ENCODE results near the gene HIPK4. TPM values are rescaled to one million over a fixed set of nuclear protein-coding genes. Genes with fewer than 3 reads are reported as not detected.

Gene HIPK4
- total RNA-seq, 1 experiment from 2014 or later: 0.15 TPM

DNA sequence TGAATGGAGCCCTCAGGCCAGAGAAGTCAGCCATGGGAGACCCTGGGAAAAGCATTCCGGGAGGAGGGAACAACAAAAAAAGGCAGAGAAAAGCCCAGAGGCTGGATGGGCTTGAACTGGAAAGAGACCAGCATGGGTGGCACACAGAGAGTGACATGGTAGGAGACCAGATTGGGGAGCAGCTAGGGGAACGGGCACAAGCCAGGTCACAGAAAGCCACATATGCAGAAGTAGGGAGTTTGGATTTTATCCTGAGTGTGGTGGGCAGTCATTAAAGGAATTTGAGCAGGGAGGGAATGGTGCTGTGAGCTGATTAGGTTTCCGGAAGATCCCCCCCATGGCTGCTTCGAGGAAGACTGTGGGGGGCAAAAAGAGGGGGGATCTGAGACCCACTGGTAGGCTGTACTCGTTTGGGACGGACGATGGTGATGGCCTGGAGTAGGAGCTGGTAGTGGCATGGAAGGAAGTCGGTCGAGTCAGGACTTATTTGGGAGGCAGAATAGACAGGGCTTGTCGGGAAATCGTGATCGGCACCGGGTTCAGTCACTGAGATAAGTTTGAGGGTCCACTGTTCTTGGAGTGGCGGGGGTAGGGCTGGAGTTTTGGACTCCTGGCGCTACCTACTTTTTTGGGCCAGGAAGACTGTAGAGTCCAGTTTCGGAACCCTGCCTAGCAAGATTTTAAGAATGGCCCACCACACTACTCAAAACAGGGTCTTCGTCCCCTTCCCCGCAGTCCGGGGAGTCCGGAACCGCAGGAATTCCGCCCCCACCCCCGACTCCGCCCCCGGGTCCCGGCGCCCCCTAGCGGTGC, 34.9 kb upstream of the HIPK4 start:
- peak; percentile 37 for DNase-seq (ENCODE audit: low spot score)
- Histone ChIP-seq H3K4me1 (ENCODE audit: insufficient read depth, low read length, poor library complexity, severe bottlenecking) (peaks cover 6% of the 10 kb centered on the region), H3K27me3 (replicated peaks; ENCODE audit: insufficient read depth, low read depth, low read length, poor library complexity) (no peaks in the 10 kb centered on the region), H3K9me3 (ENCODE audit: low read depth, low read length, poor library complexity, severe bottlenecking) (no peaks in the 10 kb centered on the region), H3K36me3 (ENCODE audit: insufficient read depth, low read length, poor library complexity, severe bottlenecking) (peaks cover 10% of the 10 kb centered on the region), H3K4me3 (ENCODE audit: low read depth, low read length, poor library complexity, severe bottlenecking) (peak overlapping the region; percentile 68), H3K27ac (ENCODE audit: low read depth, low read length, poor library complexity, severe bottlenecking) (peak overlapping the region; percentile 91)
- no TSS peak for BruUV-seq (replicated peaks)
- TF ChIP-seq, protein P1, sequence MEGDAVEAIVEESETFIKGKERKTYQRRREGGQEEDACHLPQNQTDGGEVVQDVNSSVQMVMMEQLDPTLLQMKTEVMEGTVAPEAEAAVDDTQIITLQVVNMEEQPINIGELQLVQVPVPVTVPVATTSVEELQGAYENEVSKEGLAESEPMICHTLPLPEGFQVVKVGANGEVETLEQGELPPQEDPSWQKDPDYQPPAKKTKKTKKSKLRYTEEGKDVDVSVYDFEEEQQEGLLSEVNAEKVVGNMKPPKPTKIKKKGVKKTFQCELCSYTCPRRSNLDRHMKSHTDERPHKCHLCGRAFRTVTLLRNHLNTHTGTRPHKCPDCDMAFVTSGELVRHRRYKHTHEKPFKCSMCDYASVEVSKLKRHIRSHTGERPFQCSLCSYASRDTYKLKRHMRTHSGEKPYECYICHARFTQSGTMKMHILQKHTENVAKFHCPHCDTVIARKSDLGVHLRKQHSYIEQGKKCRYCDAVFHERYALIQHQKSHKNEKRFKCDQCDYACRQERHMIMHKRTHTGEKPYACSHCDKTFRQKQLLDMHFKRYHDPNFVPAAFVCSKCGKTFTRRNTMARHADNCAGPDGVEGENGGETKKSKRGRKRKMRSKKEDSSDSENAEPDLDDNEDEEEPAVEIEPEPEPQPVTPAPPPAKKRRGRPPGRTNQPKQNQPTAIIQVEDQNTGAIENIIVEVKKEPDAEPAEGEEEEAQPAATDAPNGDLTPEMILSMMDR (conservative IDR thresholded peaks at IDR 0.05; ENCODE audit: low read depth, low read length): no peak
- no peak for TF ChIP-seq EZH2 (IDR thresholded peaks at IDR 0.05; ENCODE audit: borderline replicate concordance, low read depth, low read length, poor library complexity, severe bottlenecking)
- POLR2A ChIA-PET (ENCODE audit: low non-redundant PET): no interaction called here
- intact Hi-C loops (cut with micrococcal nuclease; ENCODE audit: unreplicated experiment): loop anchor here (5.0 kb wide), 2 partner anchors 97 to 123 kb away; no protein-coding TSS in a partner anchor
- CTCF ChIA-PET: no interaction called here

DNA sequence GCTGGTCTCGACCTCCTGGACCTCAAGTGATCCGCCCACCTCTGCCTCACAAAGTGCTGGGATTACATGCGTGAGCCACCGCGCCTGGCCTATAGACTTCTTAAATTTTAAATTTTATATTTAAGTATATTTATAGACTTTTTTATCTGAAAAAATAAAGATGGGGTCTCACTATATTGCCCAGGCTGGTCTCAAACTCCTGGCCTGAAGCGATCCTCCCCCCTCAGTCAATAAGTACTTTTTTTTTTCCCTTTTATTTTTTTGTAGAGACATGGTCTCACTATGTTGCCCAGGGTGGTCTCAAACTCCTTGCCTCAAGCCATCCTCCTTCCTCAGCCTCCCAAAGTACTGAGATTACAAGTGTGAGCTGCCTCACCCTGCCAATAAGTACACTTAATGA, 34.0 kb upstream of the HIPK4 start:
- CTCF ChIA-PET: no interaction called here
- no peak overlapping the region for H3K27ac ChIP-seq (ENCODE audit: low read depth, low read length, poor library complexity, severe bottlenecking)
- H3K9me3 ChIP-seq (ENCODE audit: low read depth, low read length, poor library complexity, severe bottlenecking): no peaks in the 10 kb centered on the region
- peaks cover 6% of the 10 kb centered on the region for H3K4me1 ChIP-seq (ENCODE audit: insufficient read depth, low read length, poor library complexity, severe bottlenecking)
- H3K4me3 ChIP-seq (ENCODE audit: low read depth, low read length, poor library complexity, severe bottlenecking): no peak overlapping the region
- TF ChIP-seq EZH2 (IDR thresholded peaks at IDR 0.05; ENCODE audit: borderline replicate concordance, low read depth, low read length, poor library complexity, severe bottlenecking): no peak
- TF ChIP-seq, protein P1 (conservative IDR thresholded peaks at IDR 0.05; ENCODE audit: low read depth, low read length): no peak
- intact Hi-C loops (cut with micrococcal nuclease; ENCODE audit: unreplicated experiment): no loop called here
- DNase-seq (ENCODE audit: low spot score): no peak
- no peaks in the 10 kb centered on the region for H3K27me3 ChIP-seq (replicated peaks; ENCODE audit: insufficient read depth, low read depth, low read length, poor library complexity)
- POLR2A ChIA-PET (ENCODE audit: low non-redundant PET): no interaction called here
- peaks cover 10% of the 10 kb centered on the region for H3K36me3 ChIP-seq (ENCODE audit: insufficient read depth, low read length, poor library complexity, severe bottlenecking)
- BruUV-seq (replicated peaks): no TSS peak

DNA sequence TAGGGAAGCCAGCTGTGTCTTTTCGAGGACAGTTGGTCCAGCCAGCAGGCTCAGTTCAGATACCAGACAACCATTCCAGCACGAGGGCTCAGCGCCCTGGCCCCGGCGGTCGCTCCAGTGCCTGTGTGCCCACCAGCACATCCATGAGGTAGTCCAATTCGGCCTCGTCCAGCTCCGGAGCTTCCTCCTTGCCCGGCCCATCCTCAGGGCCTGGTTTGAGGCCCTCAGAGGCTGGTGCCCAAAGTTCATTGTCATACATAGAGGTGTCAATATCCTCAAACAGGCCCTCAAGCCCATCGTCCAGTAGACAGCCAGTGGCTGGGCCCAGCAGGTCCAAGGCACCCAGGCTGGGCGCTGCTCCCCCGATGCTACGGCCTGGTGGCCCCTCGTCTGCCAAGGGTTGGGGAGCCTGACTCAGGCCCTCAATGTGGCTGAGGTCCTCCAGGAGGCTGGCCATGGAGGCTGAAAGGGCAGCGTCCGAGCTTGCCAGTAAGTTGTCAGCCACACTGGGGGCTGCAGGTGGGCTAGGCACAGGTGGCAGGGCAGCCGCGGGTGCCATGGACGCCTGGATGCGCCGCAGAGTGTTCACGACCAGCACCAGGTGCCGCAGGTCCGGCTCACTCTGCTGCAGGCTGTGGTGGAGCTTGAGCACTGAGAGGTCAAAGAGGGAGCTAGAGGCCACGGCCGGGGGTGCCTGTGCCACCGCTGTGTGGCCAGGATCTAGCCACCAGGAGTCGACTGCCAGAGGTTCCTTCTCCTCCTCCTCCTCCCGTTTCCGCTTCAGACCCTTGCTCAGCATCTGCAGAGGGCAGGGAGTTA, 33.0 kb upstream of the HIPK4 start:
- H3K27me3 ChIP-seq (replicated peaks; ENCODE audit: insufficient read depth, low read depth, low read length, poor library complexity): no peaks in the 10 kb centered on the region
- no peak overlapping the region for H3K4me3 ChIP-seq (ENCODE audit: low read depth, low read length, poor library complexity, severe bottlenecking)
- TF ChIP-seq, protein P1 (conservative IDR thresholded peaks at IDR 0.05; ENCODE audit: low read depth, low read length): no peak
- TF ChIP-seq EZH2 (IDR thresholded peaks at IDR 0.05; ENCODE audit: borderline replicate concordance, low read depth, low read length, poor library complexity, severe bottlenecking): no peak
- intact Hi-C loops (cut with micrococcal nuclease; ENCODE audit: unreplicated experiment): no loop called here
- POLR2A ChIA-PET (ENCODE audit: low non-redundant PET): no interaction called here
- CTCF ChIA-PET: no interaction called here
- peaks cover 6% of the 10 kb centered on the region for H3K4me1 ChIP-seq (ENCODE audit: insufficient read depth, low read length, poor library complexity, severe bottlenecking)
- peaks cover 10% of the 10 kb centered on the region for H3K36me3 ChIP-seq (ENCODE audit: insufficient read depth, low read length, poor library complexity, severe bottlenecking)
- H3K27ac ChIP-seq (ENCODE audit: low read depth, low read length, poor library complexity, severe bottlenecking): peak overlapping the region; percentile 58
- no TSS peak for BruUV-seq (replicated peaks)
- no peaks in the 10 kb centered on the region for H3K9me3 ChIP-seq (ENCODE audit: low read depth, low read length, poor library complexity, severe bottlenecking)
- no peak for DNase-seq (ENCODE audit: low spot score)
